ENCODE results near the gene DENND6B.
A peak's percentile ranks its signal among the peaks of the same experiment; 100 is the strongest.
"Not testable (repeated sequence)": the region's sequence is repeated elsewhere in the genome, so short reads cannot be mapped to it uniquely, and the experiment has no call there.

The DENND6B gene

DNA sequence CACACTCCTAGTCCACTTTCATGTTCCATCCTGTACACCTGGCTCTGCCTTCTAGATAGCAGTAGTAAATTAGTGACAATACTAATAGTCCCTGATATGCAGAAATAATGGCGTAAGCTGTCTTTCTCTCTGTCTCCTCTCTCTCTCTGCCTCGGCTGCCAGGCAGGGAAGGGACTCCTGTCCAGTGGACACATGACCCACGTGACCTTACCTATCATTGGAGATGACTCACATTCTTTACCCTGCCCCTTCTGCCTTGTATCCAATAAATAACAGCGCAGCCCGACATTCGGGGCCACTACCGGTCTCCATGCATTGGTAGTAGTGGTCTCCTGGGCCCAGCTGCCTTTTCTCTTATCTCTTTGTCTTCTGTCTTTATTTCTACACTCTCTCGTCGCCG, 53.0 kb downstream of the DENND6B start:
- DNase-seq = not testable (repeated sequence)

DNA sequence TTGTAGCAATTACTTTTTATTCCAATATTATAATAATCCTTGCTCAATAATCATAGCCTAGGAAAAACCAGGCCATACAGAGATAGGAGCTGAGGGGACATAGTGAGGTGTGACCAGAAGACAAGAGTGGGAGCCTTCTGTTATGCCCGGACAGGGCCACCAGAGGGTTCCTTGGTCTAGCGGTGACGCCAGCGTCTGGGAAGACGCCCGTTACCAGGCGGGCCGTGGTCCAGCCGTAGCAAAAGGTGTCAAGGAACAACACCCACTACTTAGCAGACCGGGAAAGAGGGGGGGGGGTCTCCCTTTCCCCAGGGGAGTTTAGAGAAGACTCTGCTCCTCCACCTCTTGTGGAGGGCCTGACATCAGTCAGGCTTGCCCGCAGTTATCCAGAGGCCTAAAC, 53.5 kb downstream of the DENND6B start:
- DNase-seq = peak in 1 of 58 donors; percentile 22

DNA sequence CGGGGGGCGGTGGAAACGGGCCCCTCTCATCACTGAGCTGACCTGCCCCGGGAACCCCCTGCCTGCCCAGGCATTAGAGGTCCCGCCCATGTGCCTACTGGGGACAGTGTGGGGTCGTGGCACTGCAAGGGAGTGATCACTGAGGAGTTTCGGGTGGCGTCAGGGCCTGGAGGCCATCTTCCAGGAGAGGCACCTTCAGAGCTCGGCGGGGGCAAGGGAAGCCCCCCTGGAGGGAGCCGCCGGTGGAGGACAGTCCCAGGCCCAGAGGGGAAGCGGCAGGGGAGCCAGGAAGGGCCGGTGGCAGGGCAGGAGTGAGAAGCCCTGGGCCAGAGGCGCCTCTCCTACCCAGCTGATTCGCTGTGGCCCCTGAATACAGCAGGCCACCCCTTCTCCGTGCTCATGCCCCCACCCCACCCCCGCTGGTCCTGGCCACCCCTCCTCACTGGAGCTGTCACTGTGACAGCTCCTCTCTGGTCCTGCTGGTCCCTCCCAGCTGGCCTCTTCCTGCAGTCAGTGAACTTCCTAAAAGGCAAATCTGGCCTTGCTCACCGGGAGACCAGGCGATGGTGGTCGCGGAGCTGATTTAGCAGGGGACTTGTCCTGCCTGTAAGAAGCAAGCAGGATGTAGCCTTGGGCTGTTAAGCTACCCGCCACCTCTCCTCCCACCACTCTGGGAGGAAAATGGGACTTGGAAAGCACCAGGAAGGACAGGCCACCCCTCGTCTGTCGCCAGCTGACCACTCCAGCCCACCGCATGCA, 54.6 kb downstream of the DENND6B start:
- DNase-seq = no peak

DNA sequence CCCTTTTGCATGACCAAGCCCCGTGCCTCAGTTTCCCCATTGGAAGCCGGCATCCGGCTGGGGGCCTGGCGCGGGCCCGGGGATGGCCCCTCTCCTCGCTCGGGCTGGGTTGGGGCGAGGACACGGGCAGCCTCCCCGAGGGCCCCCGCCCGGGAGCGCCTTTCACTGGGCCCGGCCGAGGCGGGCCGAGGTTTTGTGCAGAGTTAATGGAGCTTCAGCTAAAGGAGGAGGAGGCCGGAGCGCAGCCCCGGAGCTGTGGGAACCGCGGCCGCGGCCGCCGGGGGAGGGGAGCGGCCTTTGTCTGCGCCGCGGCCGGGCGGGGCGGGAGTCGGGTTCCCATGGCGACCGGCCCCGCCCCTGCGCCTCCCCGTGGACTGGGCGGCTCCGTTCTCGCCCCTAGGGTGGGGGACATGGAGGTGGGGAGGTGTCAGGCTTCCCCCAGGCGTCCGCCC, 55.3 kb downstream of the DENND6B start:
- peak in 37 of 58 donors; percentile 18 to 77 (median 46) for DNase-seq

DNA sequence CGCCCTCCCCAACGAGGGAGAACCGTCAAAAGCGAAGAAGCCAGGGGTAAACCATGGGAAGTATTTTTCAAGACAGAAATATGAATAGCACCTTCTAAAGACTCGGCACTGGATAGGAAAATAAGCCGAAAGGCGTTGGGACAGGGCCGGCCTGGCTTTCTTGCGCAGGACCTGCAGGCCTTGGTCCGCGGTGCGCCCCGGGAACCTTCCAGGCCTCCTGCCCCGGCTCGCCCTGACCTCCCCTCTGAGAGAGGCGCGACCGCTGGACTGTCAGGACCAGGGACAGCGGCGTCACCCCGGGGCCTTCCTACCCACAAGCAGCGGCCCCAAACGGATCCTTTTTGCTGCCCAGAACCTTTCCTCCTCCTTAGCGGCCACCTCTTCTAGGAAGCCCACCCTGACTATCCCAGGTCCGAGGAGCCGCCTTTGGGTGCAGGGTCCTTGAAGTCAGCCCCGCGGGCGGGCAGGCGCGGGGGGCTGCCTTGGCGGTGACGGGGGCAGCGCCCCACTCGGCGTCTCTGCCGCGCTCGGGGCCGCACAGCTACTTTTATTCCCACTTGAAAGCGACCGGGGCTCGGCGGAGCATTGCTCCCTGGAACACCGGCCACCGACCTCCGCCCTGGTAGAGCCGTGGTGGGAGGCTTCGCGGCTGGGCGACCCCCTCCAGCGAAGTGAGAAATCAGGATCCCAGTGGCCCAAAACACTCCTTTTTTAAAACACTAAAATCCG, 56.0 kb downstream of the DENND6B start:
- peak in 5 of 58 donors; percentile 18 to 67 (median 52) for DNase-seq

DNA sequence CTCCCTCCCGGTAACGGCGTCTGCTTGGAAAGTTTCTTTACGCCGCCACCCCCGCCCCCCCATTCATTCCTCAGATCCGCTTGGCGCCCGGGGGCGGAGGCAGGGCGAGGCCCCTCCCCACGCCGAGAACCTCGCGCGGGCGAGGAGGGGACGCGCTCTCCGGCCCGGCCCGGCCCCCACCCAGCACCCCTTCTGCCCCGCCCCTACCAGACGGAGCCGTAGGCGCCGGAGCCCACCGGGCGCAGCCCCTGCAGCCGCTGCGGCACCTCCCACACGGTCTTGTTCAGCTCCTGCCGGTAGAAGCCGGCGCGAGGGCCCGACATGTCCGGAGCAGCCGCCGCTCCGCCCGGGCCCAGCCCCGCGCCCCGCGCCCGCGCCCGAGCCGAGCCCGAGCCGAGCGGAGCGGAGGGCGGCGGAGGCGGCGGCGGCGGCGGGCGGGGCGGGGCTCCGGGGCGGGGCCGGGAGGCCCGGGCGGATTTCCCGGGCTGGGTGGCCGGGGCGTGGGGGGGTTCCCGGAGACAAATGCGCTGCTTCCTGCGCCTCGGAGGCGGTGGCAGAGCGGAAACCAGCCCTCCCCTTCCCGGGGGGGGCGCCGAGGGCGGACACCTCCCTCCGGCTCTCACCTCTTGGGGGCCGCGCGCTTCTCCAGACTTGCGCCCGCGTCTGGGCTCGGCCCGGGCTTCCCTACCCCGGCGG, 56.7 kb downstream of the DENND6B start, which contains the start of gene MAPK11:
TSS of gene MAPK11 (minus strand) at position 411 of the 696 bp plus-strand sequence. CDS start at position 323, 88 bp downstream.
- peak in 35 of 58 donors; percentile 23 to 79 (median 49) for DNase-seq

DNA sequence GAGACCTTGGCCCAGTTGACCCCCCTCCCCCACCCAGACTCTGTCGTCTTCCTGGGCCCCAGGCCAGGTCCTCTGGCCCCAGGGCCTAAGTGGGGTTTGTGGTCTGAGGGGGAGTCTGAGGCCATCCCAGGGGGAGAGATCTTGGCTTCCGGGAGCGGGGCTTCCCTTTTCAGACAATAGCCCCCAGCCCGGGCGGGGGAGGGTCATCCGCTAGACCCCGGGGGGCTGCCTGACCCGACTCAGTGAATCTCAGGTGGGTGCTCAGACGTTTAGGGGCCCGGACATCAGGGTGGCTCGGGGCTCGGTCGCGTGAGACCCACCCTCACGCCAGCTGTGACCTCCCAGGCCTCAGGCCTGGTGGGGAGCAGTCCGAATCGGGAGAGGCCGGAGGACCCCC, 57.2 kb downstream of the DENND6B start:
- DNase-seq = no peak

DNA sequence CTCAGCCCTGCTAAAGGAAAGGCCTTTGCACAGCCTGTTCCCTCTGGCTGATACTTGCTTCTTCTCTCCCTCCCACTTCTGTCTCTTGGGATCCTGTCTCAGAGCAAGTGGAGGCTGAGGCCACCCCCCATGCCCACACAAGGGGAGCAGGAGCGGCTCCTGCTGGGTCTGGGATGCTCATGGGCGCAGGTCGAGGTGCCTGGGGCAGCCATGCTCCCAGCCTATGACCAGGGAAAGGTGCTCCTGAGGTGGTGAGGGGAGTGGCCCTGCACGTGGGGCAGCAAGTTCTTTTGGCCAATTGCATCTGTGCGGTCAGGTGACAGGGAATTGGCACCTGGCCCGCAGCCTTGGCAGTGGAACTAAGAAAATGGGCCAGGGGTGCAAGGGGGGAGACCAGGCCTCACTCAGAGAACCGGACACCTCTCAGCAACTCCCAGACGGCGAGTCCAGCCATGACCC, 58.1 kb downstream of the DENND6B start:
- peak in 31 of 58 donors; percentile 12 to 70 (median 38) for DNase-seq

DNA sequence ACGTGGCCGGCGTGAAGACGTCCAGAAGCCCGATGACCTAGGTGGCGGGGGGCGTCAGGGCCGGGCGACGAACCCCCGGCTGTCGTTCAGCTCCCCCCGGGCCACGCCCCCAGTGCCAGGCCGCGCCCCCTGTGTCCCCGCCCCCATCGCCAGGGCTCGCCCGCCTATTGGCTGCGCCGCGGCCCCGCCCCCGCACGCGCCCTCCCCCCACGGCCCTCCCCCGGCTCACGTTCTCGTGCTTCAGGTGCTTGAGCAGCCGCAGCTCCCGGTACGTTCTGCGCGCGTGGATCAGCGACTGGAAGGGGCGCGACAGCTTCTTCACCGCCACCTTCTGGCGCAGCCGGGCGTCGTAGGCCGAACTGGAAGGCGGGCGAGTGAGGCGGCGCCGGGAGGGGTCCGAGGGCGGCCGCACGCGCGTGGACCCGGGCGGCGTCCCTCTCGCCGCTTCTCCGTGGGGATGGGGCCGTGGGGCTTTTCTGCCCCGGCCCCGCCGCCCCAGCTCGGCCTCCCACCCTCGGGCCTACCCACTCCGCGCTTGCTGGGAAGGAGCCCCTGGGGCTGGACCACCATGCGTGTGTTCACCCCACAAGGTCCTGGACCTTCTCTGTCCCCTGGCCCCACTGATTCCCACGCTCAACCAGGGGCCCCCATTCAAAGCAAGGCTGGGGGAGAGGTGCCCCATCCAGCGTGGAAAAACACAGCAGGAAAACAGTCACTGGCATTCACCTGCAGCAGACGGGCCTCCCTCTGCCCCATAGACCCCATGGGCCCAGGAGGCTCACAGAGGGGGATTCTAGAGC, 59.0 kb downstream of the DENND6B start:
- peak in 16 of 58 donors; percentile 23 to 65 (median 42) for DNase-seq

DNA sequence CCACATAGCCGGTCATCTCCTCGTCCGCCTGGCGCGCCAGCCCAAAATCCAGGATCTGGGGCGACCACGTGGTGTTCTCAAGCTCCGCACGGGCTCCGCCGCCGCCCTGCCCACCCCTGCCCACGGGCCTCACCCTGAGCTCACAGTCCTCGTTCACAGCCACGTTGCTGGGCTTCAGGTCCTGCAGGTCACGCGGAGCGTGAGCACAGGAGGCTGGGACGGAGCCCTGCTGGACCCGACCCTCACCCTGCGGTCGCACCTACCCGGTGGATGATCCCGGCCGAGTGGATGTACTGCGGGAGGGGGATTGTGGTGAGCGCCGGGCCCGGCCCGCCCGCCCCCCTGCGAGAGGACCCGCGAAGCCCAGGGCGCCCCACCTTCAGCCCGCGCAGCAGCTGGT, 59.8 kb downstream of the DENND6B start:
- DNase-seq = no peak

DNA sequence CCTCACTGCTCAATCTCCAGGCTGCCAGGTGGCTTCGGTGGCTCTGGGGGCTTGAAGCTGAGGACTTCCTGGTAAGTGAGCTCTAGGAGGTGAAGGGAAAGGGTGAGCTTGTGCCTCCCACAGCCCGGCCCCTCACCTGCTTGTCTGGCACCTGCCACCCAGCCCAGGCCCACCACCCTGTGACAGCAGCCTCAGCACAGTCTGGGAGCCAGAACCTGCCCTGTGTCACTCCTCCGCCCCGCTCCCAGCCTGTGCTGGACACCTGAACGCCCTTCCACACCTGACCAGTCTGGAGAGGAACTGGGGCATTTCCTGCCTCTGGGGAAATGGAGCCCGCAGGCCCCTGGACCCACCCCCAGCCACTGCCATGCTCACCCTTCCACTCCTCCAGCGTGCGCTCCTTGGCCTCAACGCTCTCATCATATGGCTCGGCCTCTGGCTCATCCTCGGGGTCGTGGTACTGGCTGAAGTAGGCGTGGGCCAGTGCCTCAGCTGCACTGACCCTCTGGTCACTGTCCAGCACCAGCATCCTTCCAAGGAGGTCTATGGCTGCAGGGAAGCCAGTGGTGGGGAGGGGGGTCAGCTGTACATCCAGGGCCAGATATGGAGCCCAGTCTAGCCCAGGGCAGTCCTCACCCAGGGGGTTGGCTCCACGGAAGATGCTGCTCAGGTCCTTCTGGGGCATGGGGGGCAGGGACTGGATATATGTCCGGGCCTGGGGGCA, 61.7 kb downstream of the DENND6B start:
- no peak for DNase-seq

DNA sequence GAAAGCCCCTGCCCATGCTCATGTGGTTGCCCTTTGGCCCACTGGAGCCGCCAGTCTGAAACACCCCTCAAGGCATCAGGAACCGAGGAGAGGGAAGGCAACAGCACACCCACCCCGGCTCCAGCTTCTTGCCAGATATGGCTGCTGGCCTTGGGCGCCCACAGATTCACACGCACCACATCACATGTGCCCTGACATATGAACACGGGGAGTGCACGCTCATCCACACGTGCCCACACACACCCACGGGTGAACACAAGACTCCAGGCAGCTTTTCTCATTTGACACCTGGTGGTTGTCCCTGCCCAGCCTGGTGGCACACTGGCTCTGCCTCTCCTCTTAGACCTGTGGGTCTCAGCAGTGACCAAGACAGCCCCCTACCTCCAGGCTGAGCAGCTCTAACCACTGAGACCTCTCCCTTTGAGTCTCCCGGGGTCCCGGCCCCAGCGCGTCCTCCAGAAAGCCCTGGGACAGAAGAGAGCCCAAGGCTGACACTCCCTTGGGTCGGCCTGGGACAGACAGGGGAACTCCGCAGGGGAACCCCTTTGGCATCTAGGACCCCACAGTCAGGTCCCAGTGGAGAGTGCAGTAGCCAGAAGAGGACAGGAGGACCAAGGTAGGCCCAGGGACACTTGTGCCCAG, 62.6 kb downstream of the DENND6B start:
- DNase-seq = peak in 23 of 58 donors; percentile 23 to 79 (median 44)

DNA sequence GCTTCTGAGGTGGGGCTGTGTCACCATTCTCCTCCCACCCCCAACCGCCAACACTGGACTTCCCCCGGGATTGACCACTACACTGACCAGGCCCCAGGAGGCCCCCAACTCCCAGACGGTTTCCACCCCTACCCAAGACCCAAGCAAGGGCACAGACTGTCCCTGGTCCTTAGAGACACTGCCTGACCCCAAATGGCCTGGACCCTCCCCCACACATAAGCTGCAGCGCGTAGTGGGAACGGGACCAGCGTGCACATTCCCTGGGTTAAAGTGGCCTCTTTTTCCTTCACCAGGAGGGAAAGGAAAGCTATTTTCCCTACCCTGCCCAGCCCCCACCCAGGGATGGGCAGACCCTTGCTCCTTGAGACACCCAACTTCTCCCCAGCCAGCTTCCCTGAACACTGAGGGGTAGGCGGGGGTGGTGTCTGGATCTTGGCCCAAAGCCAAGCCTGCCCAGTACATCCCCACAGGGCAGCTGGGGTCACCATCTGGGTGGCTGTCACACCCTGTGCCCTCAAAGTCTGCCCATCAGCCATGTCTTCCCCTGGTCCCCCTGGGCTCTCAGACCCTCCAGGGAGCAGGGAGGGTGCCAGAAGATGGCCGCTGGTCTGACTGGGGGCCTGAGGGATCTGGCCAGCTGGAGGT, 63.7 kb downstream of the DENND6B start:
- DNase-seq = no peak

DNA sequence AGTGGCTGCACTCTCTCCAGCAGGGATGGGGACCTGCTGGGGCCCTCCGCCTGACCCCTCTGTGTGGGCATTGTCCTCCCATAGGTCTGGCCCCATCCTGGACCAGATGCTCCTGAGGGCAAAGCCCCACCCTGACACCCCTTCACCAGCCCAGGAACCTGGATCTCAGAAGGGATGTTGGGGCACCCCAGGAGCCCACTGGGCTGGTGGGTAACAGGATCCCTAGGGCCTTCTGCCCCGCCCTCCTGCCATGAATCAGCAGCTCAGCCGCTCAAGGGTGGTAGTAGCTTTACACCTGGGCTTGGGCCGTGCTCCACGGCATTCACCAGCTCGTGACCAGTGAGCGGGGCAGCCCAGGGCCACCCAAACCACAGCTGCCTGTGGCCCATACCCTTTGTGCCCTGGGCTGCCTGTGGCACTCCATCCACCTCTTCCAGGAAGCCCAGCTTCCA, 64.3 kb downstream of the DENND6B start:
- DNase-seq = no peak

DNA sequence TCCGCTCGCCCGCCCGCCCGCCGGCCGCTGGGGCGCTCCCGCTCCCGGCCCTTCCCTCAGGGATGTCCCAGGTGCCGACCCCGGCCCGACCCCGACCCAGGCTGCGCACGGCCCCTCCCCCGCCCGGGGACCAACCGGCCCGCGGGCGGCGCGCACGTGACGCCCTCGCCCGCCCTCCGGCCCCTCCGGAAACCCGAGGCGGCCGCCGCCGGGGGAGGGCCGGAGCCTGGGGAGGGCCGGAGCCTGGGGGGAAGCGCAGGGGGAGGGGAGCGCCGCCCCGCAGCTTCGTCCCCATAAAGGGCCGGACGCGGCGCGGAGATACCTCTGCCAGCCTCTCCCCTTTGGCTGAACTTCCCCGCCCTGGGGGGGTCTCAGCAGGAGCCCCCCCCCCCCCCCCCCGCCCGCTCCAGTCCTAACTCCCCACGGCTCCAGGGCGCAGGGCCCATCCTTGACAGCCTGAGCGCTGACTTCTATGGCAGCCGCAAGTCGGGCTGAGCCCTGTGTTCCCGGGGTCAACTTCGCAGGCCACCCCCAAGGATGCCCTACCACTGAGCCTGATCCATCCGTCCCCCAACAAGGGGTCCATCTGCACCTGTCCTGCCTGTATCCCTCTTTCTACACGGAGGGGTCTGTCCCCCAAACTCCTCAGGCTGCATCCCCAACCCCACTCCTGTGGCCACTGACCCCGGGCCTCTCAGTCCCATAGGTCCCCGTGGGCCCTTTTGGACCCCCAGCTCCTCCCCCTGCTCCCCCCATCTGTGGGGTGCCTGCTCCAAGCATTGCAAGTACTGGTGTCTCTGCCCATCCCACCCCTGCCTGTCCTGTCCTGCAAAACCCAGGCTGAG, 65.0 kb downstream of the DENND6B start, which contains the start of gene MAPK12:
TSS of gene MAPK12 (minus strand) at position 69 of the 845 bp plus-strand sequence. CDS start 174 bp downstream, outside the sequence.
- peak in 6 of 58 donors; percentile 15 to 62 (median 34) for DNase-seq

DNA sequence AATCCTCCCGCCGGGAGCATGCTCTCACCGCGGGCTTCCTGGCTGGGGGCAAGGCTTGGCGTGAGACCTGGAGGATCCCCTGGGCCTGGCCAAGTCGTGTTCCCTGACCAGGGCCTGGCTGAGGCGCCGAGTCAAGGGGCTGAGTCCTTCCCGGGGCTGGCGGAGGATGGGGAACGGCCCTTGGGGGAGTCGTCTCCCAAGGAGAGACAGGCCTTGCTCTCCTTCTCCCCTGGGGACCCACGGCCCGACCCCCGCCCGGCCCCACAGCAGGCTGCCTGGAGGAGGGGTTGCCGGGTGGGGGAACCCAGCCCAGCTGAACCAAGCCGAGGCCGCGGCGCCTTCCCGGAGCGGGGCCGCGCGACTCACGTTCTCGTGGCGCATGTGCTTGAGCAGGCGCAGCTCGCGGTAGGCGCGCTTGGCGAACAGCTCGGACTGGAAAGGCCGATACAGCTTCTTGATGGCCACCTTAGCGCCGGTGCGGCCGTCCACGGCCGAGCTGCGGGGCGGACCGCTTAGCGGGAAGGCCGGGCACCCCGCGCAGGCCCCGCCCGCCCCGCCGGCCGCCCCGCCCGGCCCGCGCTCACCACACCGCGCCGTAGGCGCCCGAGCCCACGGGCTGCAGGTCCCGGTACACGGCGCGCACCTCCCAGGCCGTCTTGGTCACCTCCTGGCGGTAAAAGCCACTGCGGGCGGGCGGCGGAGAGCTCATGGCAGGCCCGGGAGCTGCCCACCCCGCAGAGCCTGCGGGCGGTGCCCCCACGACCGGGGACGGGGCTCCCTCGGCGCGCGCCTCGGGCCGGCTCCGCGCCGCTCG, 65.8 kb downstream of the DENND6B start:
- DNase-seq = peak in 38 of 58 donors; percentile 21 to 79 (median 48)

DNA sequence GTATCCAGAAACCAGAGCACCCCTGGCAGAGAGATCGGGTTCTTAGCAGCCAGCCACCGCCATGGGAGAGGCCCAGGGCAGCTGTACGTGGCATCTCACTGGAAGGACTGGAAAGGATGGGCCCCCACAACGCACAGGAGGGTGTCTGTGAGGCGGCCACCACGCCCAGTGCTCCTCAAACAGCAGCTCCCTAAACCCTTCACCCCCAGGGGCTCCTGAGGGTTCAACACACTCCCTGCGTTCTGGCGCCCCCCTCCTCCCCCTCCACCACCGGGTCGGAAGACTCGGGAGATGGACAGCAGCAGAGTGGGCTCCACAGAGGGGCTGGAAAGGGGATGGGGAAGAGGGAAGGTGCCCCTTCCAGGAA, 66.4 kb downstream of the DENND6B start:
- DNase-seq = no peak

Data from anterior cingulate cortex (tissue), 58 donors.